HT-29 (cell line): ENCODE results near the gene SYCE3. TPM values are rescaled to one million over a fixed set of nuclear protein-coding genes. Genes with fewer than 3 reads are reported as not detected.
"Not testable (repeated sequence)": the region's sequence is repeated elsewhere in the genome, so short reads cannot be mapped to it uniquely, and the experiment has no call there.

Experiments
- DNase-seq: peaks from one replicate; pipeline ENCODE4 v3.0.0-alpha.2; 2015; ENCODE audit warnings: low spot score
- total RNA-seq: library from RNA; depleted of rRNA; stranded (reverse); fragments of >200 nt; shearing (Covaris generic); gene quantifications from 2 replicates; pipeline ENCODE4 v1.2.3, GENCODE V29; 2014; rRNA removed

Gene SYCE3, protein sequence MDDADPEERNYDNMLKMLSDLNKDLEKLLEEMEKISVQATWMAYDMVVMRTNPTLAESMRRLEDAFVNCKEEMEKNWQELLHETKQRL
- not detected in 2 replicates for total RNA-seq

DNA sequence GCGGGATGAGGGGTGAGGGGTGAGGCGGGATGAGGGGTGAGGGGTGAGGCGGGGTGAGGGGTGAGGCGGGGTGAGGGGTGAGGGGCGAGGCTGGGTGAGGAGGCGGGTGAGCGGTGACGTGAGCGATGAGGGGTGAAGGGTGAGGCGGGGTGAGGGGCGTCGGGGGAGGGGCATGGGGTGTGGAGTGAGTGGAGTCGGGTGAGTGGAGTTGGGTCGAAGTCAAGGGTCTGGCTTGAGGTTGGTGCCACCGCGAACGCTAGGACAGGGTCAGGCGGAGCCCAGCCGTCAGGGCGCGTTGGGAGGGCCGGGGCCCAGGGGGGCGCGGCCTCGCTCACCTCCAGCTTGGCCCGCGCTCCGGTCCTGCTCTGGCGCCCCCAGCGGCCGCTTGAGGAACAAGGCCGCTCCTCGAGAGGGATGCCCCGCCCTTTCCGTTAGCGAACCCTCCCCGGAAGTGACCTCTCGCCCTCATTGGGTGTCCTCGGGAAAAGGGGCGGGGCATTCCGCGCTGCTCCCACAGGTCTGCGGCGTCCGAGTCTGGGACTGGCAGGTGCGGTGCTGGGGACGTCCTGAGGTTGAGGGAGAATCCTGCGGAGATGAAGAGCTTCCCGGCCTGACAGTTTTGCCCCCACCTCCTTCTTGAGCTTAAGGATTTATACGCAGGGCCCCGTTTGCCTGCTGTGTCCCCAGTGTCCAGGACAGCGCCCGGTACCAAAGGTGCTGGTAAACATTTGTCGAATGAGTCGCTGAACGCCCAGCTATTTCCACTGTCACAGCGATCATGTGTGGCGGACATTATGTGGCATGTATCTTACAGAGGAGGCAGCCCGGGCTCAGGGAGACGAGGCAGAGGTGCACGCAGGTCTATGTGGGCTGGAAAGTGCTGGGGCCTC is at the start of gene SYCE3:
Gene SYCE3, minus strand, starts transcription at position 397 of the 890 bp plus-strand sequence. CDS start 6,514 bp downstream, outside the sequence.
- DNase-seq: peak; percentile 93

DNA sequence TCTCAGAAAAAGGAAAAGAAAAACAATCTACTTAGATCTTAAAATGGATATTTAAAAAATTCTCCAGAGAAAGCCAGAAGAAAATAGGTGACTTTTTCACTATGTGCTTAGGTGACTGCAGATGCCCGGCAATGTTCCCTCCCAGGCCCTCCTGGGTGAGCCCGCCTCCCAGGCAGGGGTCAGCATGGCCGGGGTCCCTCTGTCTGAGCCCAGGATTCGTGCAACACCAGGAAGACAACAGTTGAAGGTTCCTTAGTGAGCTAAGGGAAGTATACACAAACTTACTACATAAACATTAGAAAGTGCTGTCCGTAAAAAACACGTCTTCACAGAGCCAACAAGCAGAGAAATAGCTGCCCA is 49.4 kb upstream of the SYCE3 start:
- no peak for DNase-seq

DNA sequence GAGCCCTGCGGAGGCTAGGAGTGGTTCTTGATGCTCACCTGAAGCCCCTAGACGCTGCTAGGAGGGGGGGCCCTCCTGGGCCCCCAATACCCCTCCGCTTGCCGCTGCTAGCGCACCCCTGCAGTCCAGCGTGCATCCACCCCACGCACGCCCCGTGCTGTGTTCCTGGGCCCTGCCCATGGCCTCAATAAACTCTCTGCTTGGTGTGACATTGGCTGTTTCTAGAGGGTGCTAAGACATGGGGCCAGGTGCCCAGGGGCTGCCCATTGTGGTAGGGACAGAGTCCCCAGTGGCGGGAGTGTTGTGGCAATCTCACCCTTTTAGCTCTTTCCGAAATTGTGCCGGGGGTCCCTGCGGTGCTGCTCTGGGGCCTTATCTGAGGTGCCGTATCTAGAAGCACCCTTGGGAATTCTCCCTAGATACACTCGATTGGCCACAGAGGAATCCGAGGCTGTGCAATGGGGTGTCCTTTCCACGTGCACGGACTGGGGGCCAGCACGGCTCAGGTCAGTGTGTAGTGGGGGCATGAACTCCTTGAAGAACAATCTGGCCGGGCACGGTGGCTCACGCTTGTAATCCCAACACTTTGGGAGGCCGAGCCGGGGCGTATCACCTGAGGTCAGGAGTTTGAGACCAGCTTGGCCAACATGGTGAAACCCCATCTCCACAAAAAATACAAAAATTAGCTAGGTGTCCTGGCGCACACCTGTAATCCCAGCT is 48.8 kb upstream of the SYCE3 start:
- DNase-seq: no peak

DNA sequence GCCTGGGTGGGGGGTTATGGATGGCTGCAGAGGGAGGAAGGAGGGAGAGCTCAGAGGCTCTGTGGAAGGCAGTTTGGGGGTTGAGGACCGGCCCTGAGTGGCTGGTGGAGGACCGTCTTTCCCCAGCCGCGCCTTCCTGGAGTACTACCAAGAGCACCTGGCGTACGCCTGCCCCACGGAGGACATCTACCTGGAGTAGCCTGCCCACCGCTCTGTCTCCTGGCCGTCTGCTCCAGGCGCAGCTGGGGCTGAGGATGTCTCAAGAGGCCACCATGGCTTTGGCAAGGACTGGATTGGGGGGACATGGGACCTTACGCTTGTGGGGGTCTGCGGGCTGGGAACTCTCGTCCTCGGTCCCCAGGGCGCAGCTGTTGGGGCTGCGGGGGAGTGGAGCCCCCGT is 47.9 kb upstream of the SYCE3 start:
- no peak for DNase-seq

DNA sequence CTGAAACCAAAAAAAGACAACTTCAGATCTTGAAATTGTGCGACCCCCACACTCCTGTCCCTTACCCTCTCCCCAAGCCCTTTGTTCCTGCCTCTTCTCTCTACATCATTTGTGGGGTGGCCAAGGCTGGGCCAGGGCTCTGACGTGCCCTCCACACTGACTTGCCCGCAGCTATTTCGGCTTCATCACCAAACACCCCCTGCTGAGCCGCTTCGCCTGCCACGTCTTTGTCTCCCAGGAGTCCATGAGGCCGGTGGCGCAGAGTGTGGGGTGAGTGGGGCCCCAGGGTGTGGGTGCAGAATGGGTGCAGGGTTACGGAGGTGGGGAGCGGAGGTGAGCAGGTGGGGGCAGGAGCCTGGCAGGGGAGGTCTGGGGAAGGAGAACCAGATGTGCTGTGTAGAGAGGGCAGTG is 47.3 kb upstream of the SYCE3 start:
- DNase-seq: no peak

DNA sequence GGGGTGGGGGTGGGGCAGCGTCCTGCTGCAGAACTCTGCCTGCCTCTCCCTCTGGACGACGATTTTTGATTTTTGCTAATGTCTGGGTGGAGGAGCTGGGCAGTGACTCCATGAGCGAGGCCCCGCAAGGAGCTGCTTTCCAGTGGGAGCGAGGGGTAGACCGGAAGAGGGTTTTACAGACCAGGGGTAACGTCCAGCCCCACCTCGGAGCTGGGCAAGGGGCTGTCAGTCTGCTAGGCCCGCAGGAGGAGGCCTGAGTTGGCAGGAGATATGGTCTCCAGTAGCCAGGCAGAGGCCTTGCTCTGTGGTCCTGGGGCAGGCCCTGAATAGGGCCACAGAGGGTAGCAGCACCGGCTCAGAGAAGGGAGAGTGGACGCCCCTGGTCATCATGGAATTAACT is 46.9 kb upstream of the SYCE3 start:
- no peak for DNase-seq

DNA sequence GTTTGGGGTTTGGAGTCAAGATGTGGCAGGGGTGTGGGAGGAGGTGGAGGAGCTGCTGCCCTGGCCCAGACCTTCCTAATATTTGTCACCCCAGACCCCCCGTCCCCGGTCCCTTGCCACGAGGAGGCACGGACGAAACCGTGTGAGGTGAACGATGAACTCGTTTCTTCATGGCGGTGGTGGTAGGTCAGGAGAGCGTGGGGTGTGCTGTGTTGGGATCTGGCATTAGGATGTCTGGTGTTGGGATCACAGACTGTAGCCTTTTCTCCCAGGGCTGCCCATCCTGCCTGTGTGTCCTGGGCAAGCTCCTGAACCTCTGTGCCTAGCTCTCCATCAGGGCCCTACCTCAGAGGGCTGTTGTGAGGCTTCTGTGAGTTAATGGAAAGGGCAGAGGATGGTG is 46.3 kb upstream of the SYCE3 start:
- DNase-seq: no peak

DNA sequence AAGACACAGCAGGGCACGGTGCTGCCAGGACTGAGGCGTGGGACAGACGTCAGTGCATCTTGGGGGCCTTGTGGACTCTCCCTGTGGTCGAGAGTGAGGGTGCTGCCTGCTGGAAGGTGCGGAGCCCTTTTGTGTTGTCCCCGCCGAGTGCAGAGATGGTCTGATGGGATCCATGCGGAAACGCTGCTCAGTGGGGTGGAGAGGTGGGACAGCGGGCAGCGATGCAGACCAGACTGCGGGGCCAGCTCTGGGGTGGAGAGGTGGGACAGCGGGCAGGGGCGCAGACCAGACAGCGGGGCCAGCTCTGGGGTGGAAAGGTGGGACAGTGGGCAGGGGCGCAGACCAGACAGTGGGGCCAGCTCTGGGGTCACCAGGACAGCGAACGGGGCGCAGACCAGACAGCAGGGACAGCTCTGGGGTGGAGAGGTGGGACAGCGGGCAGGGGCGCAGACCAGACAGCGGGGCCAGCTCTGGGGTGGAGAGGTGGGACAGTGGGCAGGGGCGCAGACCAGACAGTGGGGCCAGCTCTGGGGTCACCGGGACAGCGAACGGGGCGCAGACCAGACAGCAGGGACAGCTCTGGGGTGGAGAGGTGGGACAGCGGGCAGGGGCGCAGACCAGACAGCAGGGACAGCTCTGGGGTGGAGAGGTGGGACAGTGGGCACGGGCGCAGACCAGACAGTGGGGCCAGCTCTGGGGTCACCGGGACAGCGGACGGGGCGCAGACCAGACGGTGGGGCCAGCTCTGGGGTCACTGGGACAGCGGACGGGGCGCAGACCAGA is 45.5 kb upstream of the SYCE3 start:
- DNase-seq: not testable (repeated sequence)

DNA sequence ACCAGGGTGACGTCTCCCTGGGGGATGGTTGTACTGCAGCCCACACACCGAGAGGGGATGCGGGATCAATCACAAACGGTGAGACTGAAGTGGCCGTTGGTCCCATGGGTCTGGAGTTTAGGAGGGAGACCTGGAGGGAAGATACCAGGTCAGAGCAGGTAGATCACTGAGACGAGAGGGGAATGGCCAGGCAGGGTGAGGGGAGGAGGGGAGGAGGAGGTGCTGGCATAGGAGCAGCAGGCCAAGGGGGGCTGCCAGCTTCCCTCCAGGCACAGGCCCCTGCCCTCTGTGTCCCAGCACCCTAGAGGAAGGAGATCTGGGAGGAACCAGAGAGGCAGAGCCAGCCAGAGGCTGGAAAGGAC is 44.9 kb upstream of the SYCE3 start:
- no peak for DNase-seq

DNA sequence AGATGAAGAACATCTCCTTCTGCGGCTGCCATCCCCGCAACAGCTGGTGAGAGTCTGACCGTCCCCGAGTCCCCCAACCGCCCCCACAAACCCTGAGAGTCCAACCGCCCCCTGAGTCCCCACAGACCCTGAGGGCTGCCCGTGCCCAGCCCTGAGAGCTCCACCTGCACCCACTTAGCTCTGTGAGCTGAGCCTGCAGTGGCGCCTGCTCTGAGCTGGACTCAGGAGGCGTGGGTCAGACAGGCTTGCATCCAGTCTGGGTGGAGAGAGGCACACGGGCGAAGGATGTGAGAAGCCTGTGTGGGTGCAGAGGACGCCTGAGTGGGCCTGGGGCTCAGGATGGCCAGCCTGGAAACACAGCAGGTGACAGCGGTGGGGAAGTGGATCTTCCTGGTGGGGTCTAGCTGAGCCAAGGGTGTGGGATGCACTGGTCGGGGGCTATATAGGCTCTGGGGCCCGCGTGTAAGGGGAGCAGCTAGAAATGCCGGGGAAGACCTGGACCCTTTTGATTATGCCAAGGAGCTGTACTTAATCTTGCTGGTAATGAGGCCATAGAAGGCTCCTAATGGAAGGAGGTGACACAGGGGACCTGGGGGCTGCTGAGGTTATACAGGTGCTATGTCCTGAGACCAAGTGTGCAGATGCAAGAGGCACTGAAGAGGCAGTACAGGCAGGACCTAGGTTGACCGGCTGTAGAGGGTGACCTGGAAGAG is 44.4 kb upstream of the SYCE3 start:
- DNase-seq: no peak

DNA sequence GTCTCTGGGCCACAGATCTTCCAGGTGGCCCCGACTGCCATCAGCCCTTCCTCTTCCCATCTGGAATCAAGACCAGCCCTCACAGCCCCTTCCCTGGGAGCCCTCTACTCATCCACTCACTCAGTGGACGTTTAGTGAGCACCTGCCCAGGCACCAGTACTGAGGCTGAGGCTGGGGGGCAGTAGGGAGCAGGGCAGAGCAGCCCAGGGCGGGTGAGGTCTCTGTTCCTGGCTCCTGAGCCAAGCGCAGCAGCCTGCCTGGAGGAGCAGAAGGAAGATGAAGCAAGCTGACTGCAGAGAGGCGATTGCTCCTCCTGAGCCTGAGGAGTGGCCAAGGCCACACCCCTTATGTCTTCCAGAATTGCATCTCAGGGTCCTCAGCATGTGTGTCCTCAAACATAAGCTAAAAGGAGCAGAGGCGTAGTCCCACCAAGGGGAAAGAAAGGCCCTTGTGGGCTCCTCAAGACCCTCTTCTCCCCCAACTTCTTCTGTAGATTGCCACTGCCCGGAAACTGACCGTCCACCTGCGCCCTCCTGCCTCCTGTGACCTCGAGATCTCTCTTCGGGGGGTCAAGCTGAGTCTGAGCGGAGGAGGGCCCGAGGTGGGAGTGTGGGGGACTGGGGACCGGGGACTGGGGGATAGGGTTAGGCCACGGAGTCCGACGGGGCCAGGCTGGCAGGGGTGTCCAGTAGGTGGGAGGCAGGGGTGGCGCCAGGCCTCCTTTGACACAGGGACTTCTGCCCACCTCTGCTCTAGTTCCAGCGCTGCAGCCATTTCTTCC is 43.6 kb upstream of the SYCE3 start:
- DNase-seq: no peak

DNA sequence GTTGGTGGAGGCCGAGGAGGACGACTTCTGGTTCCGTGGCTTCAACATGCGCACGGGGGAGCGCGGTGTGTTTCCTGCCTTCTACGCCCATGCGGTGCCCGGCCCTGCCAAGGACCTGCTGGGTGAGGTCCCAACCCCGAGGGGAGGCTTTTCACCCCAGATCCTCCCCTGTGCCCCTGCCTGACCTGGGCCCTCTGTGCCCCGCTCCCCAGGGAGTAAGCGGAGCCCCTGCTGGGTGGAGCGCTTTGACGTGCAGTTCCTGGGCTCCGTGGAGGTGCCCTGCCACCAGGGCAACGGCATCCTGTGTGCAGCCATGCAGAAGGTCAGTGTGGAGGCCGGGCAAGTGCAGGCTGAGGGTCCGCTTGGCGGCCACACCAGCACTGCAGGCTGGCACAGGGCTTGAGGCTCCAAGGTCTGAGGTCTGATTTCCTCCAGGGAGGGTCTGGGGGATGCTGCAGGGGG is 42.9 kb upstream of the SYCE3 start:
- no peak for DNase-seq

DNA sequence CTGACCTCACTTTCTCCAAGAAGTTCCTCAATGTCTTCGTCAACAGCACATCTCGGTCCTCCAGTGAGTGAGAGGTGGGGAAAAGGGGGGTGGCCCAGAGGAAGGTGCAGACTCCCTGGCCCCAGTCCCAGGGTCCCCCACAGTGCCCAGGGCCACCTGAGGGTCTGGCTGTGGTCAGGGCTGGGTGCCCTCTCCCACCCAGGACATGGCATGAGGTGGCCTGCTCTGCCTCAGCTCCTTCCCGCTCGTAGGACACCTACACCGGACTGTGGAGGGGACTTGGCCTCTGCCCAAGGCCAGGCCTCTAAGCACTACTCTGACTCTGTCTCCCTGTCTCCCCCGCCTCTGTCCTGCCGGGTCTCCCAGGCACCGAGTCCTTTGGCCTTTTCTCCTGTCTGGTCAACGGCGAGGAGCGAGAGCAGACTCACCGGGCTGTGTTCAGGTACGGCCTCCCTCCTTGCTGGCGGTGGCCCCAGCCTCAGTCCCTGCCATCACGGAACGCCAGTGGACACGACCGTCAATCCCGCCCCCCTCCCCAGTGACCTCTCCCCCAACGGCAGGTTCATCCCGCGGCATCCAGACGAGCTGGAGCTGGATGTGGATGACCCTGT is 42.4 kb upstream of the SYCE3 start:
- no peak for DNase-seq

DNA sequence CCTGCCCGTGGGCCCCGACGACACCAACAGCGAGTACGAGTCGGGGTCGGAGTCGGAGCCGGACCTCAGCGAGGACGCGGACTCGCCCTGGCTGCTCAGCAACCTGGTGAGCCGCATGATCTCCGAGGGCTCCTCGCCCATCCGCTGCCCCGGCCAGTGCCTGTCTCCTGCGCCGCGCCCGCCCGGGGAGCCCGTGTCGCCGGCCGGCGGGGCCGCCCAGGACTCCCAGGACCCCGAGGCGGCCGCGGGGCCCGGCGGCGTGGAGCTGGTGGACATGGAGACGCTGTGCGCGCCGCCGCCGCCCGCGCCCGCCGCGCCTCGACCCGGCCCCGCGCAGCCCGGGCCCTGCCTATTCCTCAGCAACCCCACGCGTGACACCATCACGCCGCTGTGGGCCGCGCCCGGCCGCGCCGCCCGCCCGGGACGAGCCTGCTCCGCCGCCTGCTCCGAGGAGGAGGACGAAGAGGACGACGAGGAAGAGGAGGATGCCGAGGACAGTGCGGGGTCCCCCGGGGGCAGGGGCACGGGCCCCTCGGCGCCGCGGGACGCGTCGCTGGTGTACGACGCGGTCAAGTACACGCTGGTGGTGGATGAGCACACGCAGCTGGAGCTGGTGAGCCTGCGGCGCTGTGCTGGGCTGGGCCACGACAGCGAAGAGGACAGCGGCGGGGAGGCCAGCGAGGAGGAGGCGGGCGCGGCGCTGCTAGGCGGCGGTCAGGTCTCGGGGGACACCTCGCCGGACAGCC is 41.7 kb upstream of the SYCE3 start:
- no peak for DNase-seq

DNA sequence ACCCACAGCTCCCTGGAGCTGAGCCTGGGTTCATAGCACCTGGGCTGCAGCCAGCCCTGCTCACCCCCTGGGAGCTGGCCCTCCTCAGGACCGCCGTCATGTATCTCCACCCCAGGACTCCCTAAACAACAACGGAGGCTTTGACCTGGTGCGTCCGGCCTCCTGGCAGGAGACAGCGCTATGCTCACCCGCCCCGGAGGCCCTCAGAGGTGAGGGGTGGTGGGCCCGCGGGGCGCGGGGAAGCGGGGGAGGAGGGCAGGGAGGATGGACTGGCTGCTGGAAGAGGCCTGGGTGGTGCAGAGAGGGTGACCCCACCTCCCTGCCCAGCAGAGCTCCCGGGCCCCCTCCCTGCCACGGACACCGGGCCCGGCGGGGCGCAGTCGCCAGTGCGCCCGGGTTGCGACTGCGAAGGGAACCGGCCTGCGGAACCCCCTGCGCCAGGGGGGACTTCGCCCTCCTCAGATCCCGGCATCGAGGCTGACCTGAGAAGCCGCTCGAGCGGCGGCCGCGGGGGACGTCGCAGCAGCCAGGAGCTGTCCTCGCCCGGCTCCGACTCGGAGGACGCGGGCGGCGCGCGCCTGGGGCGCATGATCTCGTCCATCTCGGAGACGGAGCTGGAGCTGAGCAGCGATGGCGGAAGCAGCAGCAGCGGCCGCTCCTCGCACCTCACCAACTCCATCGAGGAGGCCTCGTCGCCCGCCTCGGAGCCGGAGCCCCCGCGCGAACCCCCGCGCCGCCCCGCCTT is 41.0 kb upstream of the SYCE3 start:
- no peak for DNase-seq

DNA sequence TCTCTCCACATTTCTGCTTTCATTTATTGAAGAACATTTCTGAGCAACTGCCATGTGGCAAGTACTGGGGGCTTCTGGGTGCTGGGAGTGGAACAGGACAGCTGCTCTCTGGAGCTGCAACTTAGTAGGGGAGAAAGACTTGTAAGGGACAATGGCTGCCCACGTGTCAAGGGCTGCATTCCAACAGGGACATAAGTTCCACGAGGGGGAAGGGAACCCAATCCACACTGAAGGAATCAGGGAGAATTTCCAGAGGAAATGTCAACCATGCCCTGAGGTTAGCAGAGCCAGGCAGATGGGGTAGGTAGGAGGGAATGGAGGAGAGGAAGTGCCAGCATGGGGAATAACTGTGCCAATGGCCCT is 39.6 kb upstream of the SYCE3 start:
- DNase-seq: no peak

DNA sequence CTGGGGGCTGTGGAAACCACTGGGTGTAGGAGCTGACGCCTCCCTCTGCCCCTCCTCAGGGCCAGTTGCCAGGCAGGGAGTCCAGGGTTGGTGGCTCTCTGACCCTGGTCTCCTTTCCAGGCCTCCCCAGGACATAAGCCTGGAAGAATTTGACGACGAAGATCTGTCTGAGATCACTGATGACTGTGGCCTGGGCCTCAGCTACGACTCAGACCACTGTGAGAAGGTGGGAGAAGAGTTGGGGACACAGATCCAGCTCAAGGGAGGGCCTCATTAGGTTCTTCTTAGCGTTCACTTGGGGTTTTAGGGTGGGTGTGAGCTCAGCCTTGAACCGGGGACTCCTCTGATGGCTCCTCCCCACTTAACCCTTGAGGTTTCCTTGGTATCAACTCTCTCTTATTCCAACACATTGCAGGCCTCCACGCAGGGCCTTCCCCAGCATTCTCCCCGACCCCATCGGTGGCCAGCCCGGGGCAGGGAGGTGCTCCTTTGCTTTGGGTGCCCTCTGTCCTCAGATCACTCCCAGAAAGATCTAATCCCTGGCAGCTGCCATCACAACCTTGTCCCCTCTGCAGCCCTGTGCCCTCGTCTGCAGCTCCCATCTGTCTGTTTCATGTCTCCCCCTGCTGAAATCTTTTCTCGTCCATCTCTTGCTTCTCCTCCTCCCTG is 39.1 kb upstream of the SYCE3 start:
- no peak for DNase-seq
